H9 (cell line): ENCODE results near the gene ELP1. TPM values are rescaled to one million over a fixed set of nuclear protein-coding genes. Genes with fewer than 3 reads are reported as not detected.

ENCODE experiments used
- DNase-seq: peaks from one replicate; pipeline ENCODE4 v3.0.0-alpha.2; 2017
- H2AFZ ChIP-seq: one replicate; pipeline ENCODE4 v1.6.1; 2013; ENCODE audit warnings: mild to moderate bottlenecking, low read length, control low read depth, moderate library complexity
- H2AK5ac ChIP-seq: 2 replicates; pipeline ENCODE4 v1.6.1; 2013; ENCODE audit warnings: low read length, control low read depth, mixed read lengths; ENCODE audit not compliant: insufficient read length
- H2BK120ac ChIP-seq: one replicate; pipeline ENCODE4 v1.6.1; 2013; ENCODE audit warnings: low read depth, mild to moderate bottlenecking, low read length, control low read depth, inconsistent platforms; ENCODE audit not compliant: poor library complexity, severe bottlenecking
- H2BK12ac ChIP-seq: 2 replicates; pipeline ENCODE4 v1.6.1; 2013; ENCODE audit warnings: low read length, control low read depth, mixed read lengths, low read depth; ENCODE audit not compliant: insufficient read length
- H2BK15ac ChIP-seq: 2 replicates; pipeline ENCODE4 v1.6.1; 2013; ENCODE audit warnings: low read depth, low read length, control low read depth
- H2BK20ac ChIP-seq: one replicate; pipeline ENCODE4 v1.6.1; 2013; ENCODE audit warnings: low read depth, mild to moderate bottlenecking, low read length, control low read depth, inconsistent platforms; ENCODE audit not compliant: poor library complexity, severe bottlenecking
- H2BK5ac ChIP-seq: 2 replicates; pipeline ENCODE4 v1.6.1; 2013; ENCODE audit warnings: low read length, control low read depth, mixed read lengths; ENCODE audit not compliant: insufficient read length
- H3K14ac ChIP-seq: 2 replicates; pipeline ENCODE4 v1.6.1; 2013; ENCODE audit warnings: low read length, control low read depth; ENCODE audit not compliant: insufficient read depth
- H3K18ac ChIP-seq: 2 replicates; pipeline ENCODE4 v1.6.1; 2013; ENCODE audit warnings: low read depth, mild to moderate bottlenecking, mixed read lengths, low read length, control low read depth; ENCODE audit not compliant: insufficient read length
- H3K23ac ChIP-seq: 2 replicates; pipeline ENCODE4 v1.6.1; 2013; ENCODE audit warnings: low read length, control low read depth, mixed read lengths, low read depth; ENCODE audit not compliant: insufficient read length
- H3K23me2 ChIP-seq: 2 replicates; pipeline ENCODE4 v1.6.1; 2013; ENCODE audit warnings: low read depth, mild to moderate bottlenecking, mixed read lengths, low read length, control low read depth; ENCODE audit not compliant: insufficient read length, poor library complexity, severe bottlenecking
- H3K27ac ChIP-seq: 2 replicates; pipeline ENCODE4 v1.5.1; 2013; ENCODE audit warnings: low read length, control low read depth, mixed read lengths, low read depth; ENCODE audit not compliant: insufficient read length
- H3K27me3 ChIP-seq: 2 replicates; pipeline ENCODE4 v1.6.1; 2013; ENCODE audit warnings: low read length, control low read depth, inconsistent platforms; ENCODE audit not compliant: insufficient read depth
- H3K4ac ChIP-seq: 2 replicates; pipeline ENCODE4 v1.6.1; 2013; ENCODE audit warnings: low read depth, mild to moderate bottlenecking, control low read depth, inconsistent platforms, low read length, moderate library complexity
- H3K4me1 ChIP-seq: 2 replicates; pipeline ENCODE4 v1.6.1; 2013; ENCODE audit warnings: low read length, control low read depth, inconsistent platforms; ENCODE audit not compliant: insufficient read depth
- H3K4me2 ChIP-seq: 2 replicates; pipeline ENCODE4 v1.6.1; 2013; ENCODE audit warnings: low read length, control low read depth, mixed read lengths; ENCODE audit not compliant: insufficient read length, insufficient read depth
- H3K56ac ChIP-seq: 2 replicates; pipeline ENCODE4 v1.6.1; 2013; ENCODE audit warnings: low read depth, mild to moderate bottlenecking, mixed read lengths, low read length, control low read depth; ENCODE audit not compliant: insufficient read length
- H3K79me1 ChIP-seq: 2 replicates; pipeline ENCODE4 v1.6.1; 2013; ENCODE audit warnings: low read depth, mild to moderate bottlenecking, moderate library complexity, low read length, control low read depth, inconsistent platforms; ENCODE audit not compliant: insufficient read depth, poor library complexity, severe bottlenecking
- H3K79me2 ChIP-seq: 2 replicates; pipeline ENCODE4 v1.6.1; 2013; ENCODE audit warnings: low read length, control low read depth, inconsistent platforms; ENCODE audit not compliant: insufficient read depth
- H3K9ac ChIP-seq: 2 replicates; pipeline ENCODE4 v1.6.1; 2013; ENCODE audit warnings: low read length, control low read depth, mixed read lengths; ENCODE audit not compliant: insufficient read length; ENCODE audit errors: extremely low read depth
- H3K9me3 ChIP-seq: one replicate; pipeline ENCODE4 v1.6.1; 2013; ENCODE audit warnings: low read depth, low read length, inconsistent platforms; ENCODE audit not compliant: control insufficient read depth
- H3T11ph ChIP-seq: one replicate; pipeline ENCODE4 v1.6.1; 2013; ENCODE audit warnings: mild to moderate bottlenecking, low read length, control low read depth, inconsistent platforms
- H4K20me1 ChIP-seq: one replicate; pipeline ENCODE4 v1.6.1; 2013; ENCODE audit not compliant: control insufficient read depth, insufficient read length, insufficient read depth
- H4K5ac ChIP-seq: 2 replicates; pipeline ENCODE4 v1.6.1; 2013; ENCODE audit warnings: low read depth, mild to moderate bottlenecking, mixed read lengths, low read length, control low read depth; ENCODE audit not compliant: insufficient read length
- H4K8ac ChIP-seq: replicated peaks from 2 replicates; pipeline ENCODE4 v1.6.1; 2013; ENCODE audit warnings: low read length, control low read depth, mixed read lengths, low read depth; ENCODE audit not compliant: insufficient read length
- H4K91ac ChIP-seq: 2 replicates; pipeline ENCODE4 v1.6.1; 2013; ENCODE audit warnings: low read depth, mild to moderate bottlenecking, moderate library complexity, mixed read lengths, low read length, control low read depth; ENCODE audit not compliant: insufficient read length
- H3K27ac Mint-ChIP-seq, 3 experiments: 2 replicates in 2 of 3; 3 replicates in 1 of 3; pipeline ENCODE4 v1.8.0; 2020 to 2021; ENCODE audit warnings: mixed read lengths in 3 of 3, mild to moderate bottlenecking in 1 of 3, moderate library complexity in 1 of 3
- H3K27me3 Mint-ChIP-seq: 2 replicates; pipeline ENCODE4 v1.8.0; 2021; ENCODE audit warnings: low read depth, mild to moderate bottlenecking, moderate library complexity, mixed read lengths
- H3K36me3 Mint-ChIP-seq, 3 experiments: 2 replicates in 2 of 3; 3 replicates in 1 of 3; pipeline ENCODE4 v1.8.0; 2020 to 2021; ENCODE audit warnings: low read depth in 3 of 3, mixed read lengths in 3 of 3; ENCODE audit not compliant: insufficient read depth in 1 of 3
- H3K4me1 Mint-ChIP-seq, 2 experiments: 2 replicates each; pipeline ENCODE4 v1.8.0; 2020; ENCODE audit warnings: mixed read lengths in 2 of 2
- H3K4me3 Mint-ChIP-seq, 2 experiments: 2 replicates in 1 of 2; 3 replicates in 1 of 2; pipeline ENCODE4 v1.8.0; 2020 to 2021; ENCODE audit warnings: mild to moderate bottlenecking in 2 of 2, mixed read lengths in 2 of 2, moderate library complexity in 1 of 2
- H3K9me3 Mint-ChIP-seq, 2 experiments: 2 replicates in 1 of 2; 3 replicates in 1 of 2; pipeline ENCODE4 v1.8.0; 2020; ENCODE audit warnings: mild to moderate bottlenecking in 2 of 2, mixed read lengths in 2 of 2, moderate library complexity in 1 of 2
- CTCF ChIP-seq: fragments of 200-600 bp; sonication (generic); conservative IDR thresholded peaks from 3 replicates; pipeline ENCODE4 v1.8.0; 2021; ENCODE audit warnings: antibody characterized with exemption, mild to moderate bottlenecking
- WGBS: extraction: QIAGEN DNeasy Blood & Tissue Kit; methylation state at CpG from one replicate; pipeline ENCODE4 v1.1.7; 2013; ENCODE audit warnings: missing lambda C conversion rate, low lambda C conversion rate, mixed read lengths; ENCODE audit not compliant: insufficient read length; ENCODE audit errors: extremely low coverage; 5-methylcytosine and 5-hydroxymethylcytosine counted together
- total RNA-seq: library from RNA; stranded (reverse); gene quantifications from 2 replicates; pipeline ENCODE4 v1.2.1, GENCODE V29; 2021

ELP1 gene
- total RNA-seq, 1 experiment from 2014 or later: 38.7 TPM

- H3K23ac ChIP-seq: no peak overlapping the region
- no peak overlapping the region for H3K56ac ChIP-seq
- H3T11ph ChIP-seq: no peak overlapping the region
- H2BK120ac ChIP-seq: no peak overlapping the region
- DNase-seq: no peak
- Mint-ChIP-seq H3K4me1 (no peaks in the 10 kb centered on the region), H3K4me3 (no peak overlapping the region), H3K27me3 (no peaks in the 10 kb centered on the region; the same call in 1 of the 2 replicates), H3K27ac (no peak overlapping the region), H3K9me3 (no peaks in the 10 kb centered on the region), H3K36me3 (no peaks in the 10 kb centered on the region)
- TF ChIP-seq CTCF: no peak
- no peak overlapping the region for H2BK15ac ChIP-seq
- no peaks in the 10 kb centered on the region for H3K79me2 ChIP-seq
- no peak overlapping the region for H3K18ac ChIP-seq
- no peak overlapping the region for H4K5ac ChIP-seq
- no peak overlapping the region for H2BK20ac ChIP-seq
- no peak overlapping the region for H3K14ac ChIP-seq
- H4K8ac ChIP-seq: no peak overlapping the region
- no peaks in the 10 kb centered on the region for H3K4me1 ChIP-seq
- H2BK5ac ChIP-seq: no peak overlapping the region
- no peaks in the 10 kb centered on the region for H3K27me3 ChIP-seq
- H3K23me2 ChIP-seq: no peaks in the 10 kb centered on the region
- no peaks in the 10 kb centered on the region for H3K79me1 ChIP-seq
- no peak overlapping the region for H2AFZ ChIP-seq
- H3K4me2 ChIP-seq: no peak overlapping the region
- no peak overlapping the region for H2BK12ac ChIP-seq
- no peak overlapping the region for H4K91ac ChIP-seq
- no peak overlapping the region for H3K4ac ChIP-seq
- H3K9me3 ChIP-seq: no peaks in the 10 kb centered on the region
- no peak overlapping the region for H2AK5ac ChIP-seq
- no peak overlapping the region for H3K27ac ChIP-seq
- WGBS: no CpG with 5 or more reads among the region's 1 CpG
- no peaks in the 10 kb centered on the region for H4K20me1 ChIP-seq
- H3K9ac ChIP-seq: no peak overlapping the region
Observed at GRCh38 chr9:108852079-108852478, 81.8 kb downstream of the ELP1 start.
